Activated CD4-positive, alpha-beta T cell treated with anti-CD3 and anti-CD28 coated beads, Interleukin-2, amount 10 ng/mL, durations not matched to agents 7 days and 5 days (primary cell): ENCODE measurements around the gene KRTAP2-2. TPM values are rescaled to one million over a fixed set of nuclear protein-coding genes. Genes with fewer than 3 reads are reported as not detected.
"Not testable (repeated sequence)": the region's sequence is repeated elsewhere in the genome, so short reads cannot be mapped to it uniquely, and the experiment has no call there.

Source experiments
- CTCF ChIA-PET: fragments of 350-600 bp; sonication (Branson Sonifier 250); formaldehyde crosslinking; loops from one replicate; lab custom pipeline; 2021; ENCODE audit warnings: antibody characterized with exemption; lab: Charles Lee
- POLR2A ChIA-PET: fragments of 350-600 bp; sonication (Branson Sonifier 250); formaldehyde crosslinking; loops from one replicate; lab custom pipeline; 2021; ENCODE audit warnings: antibody characterized with exemption; lab: Charles Lee
- DNase-seq: peaks from one replicate; pipeline ENCODE4 v3.0.0-alpha.2; 2020
- H3K27ac Mint-ChIP-seq: one replicate; pipeline ENCODE4 v1.8.0; 2021; ENCODE audit warnings: mild to moderate bottlenecking, moderate library complexity, mixed read lengths
- H3K27me3 Mint-ChIP-seq: one replicate; pipeline ENCODE4 v1.8.0; 2021; ENCODE audit warnings: mixed read lengths
- H3K36me3 Mint-ChIP-seq: one replicate; pipeline ENCODE4 v1.8.0; 2021; ENCODE audit warnings: low read depth, mixed read lengths
- H3K4me1 Mint-ChIP-seq: one replicate; pipeline ENCODE4 v1.8.0; 2021; ENCODE audit warnings: mixed read lengths
- H3K4me3 Mint-ChIP-seq: one replicate; pipeline ENCODE4 v1.8.0; 2021; ENCODE audit warnings: mild to moderate bottlenecking, moderate library complexity, mixed read lengths
- H3K9me3 Mint-ChIP-seq: one replicate; pipeline ENCODE4 v1.8.0; 2021; ENCODE audit warnings: mixed read lengths
- total RNA-seq, 2 experiments: library from RNA; stranded (reverse); gene quantifications; one replicate each; pipeline ENCODE4 v1.2.3, GENCODE V29; 2021

The KRTAP2-2 gene
- total RNA-seq, 2 experiments from 2014 or later: not detected

DNA sequence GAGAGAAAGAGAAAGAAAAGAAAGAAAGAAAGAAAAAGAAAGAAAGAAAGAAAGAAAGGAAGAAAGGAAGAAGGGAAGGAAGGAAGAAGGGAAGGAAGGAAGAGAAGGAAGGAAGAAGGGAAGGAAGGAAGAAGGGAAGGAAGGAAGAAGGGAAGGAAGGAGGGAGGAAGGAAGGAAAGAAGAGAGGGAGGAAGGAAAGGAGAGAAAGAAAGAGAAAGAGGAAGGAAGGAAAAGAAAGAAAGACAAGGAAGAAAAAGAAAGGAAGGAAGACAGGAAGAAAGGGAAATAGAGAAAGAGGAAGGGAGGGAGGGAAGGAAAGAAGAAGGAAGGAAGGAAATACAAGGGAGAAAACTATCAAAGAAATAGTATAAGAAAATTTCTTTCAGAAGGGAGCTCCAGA lies 21.8 kb upstream of the KRTAP2-2 start:
- Mint-ChIP-seq H3K4me1 (no peaks in the 10 kb centered on the region), H3K27ac (no peak overlapping the region), H3K27me3 (peaks cover 20% of the 10 kb centered on the region), H3K36me3 (no peaks in the 10 kb centered on the region), H3K4me3 (no peak overlapping the region), H3K9me3 (no peaks in the 10 kb centered on the region)
- ChIA-PET POLR2A (no interaction called here), CTCF (no interaction called here)
- DNase-seq: no peak

DNA sequence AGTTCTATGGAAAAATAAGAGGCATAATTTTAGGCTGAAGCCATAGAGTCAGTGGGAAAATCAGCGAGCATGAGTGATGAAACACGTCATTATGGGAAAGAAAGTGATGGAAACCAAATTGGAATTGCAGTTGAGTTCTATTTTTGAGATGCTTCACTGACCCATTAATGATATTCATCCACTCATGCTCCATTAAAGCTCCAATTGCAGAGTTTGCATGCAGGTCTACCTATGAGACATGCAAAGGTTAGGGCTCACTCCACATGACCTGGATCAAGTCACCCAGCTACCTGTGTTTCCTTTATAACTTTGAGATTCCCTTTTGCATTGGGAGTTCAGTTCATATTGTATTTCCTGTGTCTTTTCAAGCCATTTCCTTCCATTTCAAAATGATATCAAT lies 18.6 kb upstream of the KRTAP2-2 start:
- Mint-ChIP-seq H3K4me3 (no peak overlapping the region), H3K4me1 (no peaks in the 10 kb centered on the region), H3K9me3 (no peaks in the 10 kb centered on the region), H3K27me3 (peaks cover 19% of the 10 kb centered on the region), H3K36me3 (no peaks in the 10 kb centered on the region), H3K27ac (no peak overlapping the region)
- ChIA-PET POLR2A (no interaction called here), CTCF (no interaction called here)
- no peak for DNase-seq

DNA sequence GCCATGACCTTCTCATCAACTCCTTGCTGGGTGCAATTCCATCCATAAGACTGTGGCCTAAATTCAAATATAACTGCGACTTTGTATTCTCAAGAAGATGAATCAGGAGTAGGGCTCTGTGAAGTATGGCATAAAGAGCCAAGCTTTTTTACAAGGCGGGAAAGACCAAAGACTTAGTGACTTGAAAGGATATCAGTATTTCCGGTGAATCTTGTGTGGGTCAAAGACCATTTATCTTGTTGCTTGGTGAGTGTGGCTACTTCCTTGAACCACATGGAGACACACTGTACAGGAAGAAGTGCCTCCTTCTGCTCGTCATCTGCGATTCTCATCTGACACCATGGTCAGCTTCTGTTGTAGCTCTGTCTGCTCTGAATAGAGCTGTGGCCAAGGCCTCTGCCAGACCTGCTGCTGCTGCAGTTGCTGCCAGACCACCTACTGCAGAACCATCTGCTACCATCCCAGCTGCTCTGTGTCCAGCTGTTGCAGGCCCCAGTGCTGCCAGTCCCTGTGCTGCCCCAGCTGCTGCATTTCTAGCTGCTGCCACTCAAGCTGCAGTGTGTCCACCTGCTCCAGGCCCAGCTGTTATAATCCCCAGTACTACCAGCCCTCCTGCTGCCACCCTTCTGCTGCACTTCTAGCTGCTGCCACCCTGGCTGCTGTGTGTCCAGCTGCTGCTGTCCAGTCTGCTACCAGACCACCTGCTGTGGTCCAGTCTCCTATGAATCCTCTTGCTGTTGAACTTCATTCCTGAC lies 16.8 kb upstream of the KRTAP2-2 start:
- Mint-ChIP-seq H3K9me3 (no peaks in the 10 kb centered on the region), H3K27ac (no peak overlapping the region), H3K4me1 (no peaks in the 10 kb centered on the region), H3K4me3 (no peak overlapping the region), H3K36me3 (no peaks in the 10 kb centered on the region), H3K27me3 (peaks cover 15% of the 10 kb centered on the region)
- ChIA-PET POLR2A (no interaction called here), CTCF (no interaction called here)
- DNase-seq: no peak

DNA sequence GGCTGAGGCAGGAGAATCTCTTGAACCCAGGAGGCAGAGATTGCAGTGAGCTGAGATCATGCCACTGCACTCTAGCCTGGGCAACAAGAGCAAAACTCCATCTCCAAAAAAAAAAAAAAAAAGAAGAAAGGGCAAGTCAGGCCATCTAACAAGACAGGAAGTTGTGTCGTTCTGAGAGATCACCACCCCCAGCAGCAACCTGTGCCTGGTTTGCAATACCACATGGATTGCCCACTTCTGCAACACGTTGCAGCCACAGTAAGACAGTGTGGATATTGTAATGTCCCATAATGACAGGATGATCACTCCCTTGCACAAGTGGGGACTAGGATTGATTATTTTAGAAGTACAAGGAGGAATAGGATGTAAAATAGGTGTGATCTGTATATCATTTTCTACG lies 14.0 kb upstream of the KRTAP2-2 start:
- H3K36me3 Mint-ChIP-seq: no peaks in the 10 kb centered on the region
- no peaks in the 10 kb centered on the region for H3K9me3 Mint-ChIP-seq
- DNase-seq: no peak
- no peaks in the 10 kb centered on the region for H3K27me3 Mint-ChIP-seq
- CTCF ChIA-PET: no interaction called here
- no peak overlapping the region for H3K27ac Mint-ChIP-seq
- H3K4me1 Mint-ChIP-seq: no peaks in the 10 kb centered on the region
- POLR2A ChIA-PET: no interaction called here
- H3K4me3 Mint-ChIP-seq: no peak overlapping the region

DNA sequence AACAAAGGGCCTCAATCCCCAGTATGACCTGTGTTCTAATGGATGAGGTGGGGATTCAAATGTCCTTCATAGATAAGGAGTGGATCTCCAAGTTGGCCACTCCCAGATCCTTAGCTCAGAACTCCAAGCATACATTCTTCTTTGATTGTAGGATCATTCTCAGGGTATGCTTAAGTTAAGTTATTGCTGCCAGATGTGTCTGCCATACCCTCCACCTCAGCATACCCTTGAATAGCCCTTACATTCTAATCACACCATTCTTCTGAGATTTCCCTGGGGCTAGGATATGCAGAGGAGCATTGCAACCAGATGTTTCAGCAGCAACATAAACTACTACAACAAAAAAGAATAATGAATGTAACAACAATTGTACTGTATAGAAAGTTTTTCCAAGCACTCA lies 12.3 kb upstream of the KRTAP2-2 start:
- CTCF ChIA-PET: no interaction called here
- H3K27ac Mint-ChIP-seq: no peak overlapping the region
- no peaks in the 10 kb centered on the region for H3K36me3 Mint-ChIP-seq

DNA sequence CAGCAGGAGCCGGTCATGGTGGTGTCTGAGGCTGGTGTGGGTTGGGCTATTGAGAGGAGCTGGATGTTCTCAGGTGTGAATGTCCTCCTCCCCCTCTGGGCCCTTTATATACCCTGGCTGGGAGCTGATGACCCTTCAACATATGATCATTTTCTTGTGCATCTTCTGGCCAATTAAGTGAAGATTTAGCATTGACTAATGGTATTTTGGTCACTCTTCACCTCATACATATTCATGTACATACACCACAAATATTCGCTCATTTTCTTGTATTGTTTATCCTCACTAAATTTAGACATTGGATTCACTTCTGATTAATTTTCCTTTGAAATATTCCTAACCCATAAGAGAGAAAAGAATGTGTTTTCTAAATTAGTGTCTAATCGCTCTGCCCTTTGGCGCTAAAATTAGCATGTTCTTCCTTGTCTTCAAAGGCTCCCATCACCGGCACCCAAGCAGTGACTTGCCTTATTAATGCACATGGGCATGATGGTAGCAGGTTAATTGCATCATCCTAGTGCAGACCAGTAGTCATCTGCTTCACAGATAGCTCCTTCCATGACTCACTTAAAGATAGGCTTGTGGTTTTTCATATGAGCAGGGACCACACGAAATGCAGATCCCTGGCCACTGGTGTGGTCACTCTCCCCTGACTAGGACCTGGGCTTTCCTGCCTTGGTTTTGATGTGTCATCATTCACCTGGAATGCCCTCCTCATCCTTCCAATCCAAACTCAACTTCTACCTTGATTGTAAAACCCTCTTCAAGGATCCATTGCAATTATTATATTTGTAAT lies 11.0 kb upstream of the KRTAP2-2 start, which contains the start of gene KRTAP2-4:
Gene KRTAP2-4, minus strand, starts transcription at position 51 of the 796 bp plus-strand sequence. Its CDS starts 34 bp downstream, at position 17.
- POLR2A ChIA-PET: no interaction called here
- no peak within 1 kb of the TSS for H3K27ac Mint-ChIP-seq
- no peaks in the 10 kb centered on the region for H3K4me1 Mint-ChIP-seq
- CTCF ChIA-PET: no interaction called here
- no peaks in the 10 kb centered on the region for H3K9me3 Mint-ChIP-seq
- no peaks in the 10 kb centered on the region for H3K36me3 Mint-ChIP-seq
- no peak within 1 kb of the TSS for H3K4me3 Mint-ChIP-seq
- no peak for DNase-seq
- H3K27me3 Mint-ChIP-seq: peaks cover 11% of the 10 kb centered on the region

More for the DNA sequence above, 12.3 kb upstream of the KRTAP2-2 start:
- no peak for DNase-seq
- H3K27me3 Mint-ChIP-seq: peaks cover 2% of the 10 kb centered on the region
- H3K9me3 Mint-ChIP-seq: no peaks in the 10 kb centered on the region
- POLR2A ChIA-PET: no interaction called here
- H3K4me3 Mint-ChIP-seq: no peak overlapping the region
- no peaks in the 10 kb centered on the region for H3K4me1 Mint-ChIP-seq

DNA sequence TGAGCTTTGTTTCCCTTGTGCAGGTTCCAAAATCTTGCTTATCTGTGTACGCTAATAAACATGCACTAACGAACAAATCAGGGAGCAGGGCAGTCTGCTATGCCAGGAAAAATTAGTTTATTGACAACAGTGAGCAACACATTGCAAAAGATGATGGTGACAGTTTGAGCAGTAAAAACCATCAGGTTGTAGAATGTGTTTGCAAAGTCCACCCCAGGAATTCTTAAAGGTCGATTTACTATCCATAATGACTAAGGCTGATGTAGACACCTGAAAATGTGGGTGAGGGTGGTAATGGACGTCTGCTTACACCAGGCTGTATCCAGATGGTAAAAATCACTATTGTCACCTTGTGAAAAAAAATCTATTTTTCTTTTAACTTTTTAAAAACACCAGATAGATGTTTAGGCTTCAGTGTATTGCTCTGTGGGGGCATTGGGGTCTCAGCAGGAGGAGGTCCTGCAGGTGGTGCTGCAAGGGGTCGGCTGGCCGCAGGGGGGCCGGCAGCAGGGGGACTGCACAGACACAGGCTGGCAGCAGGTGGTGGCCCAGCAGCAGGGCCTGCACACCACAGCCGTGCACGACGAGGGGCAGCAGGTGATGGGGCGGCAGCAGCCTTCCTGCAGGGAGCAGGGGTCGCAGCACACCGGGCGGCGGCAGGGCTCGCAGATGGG lies 10.1 kb upstream of the KRTAP2-2 start:
- peaks cover 20% of the 10 kb centered on the region for H3K27me3 Mint-ChIP-seq
- DNase-seq, H3K4me1 Mint-ChIP-seq, H3K4me3 Mint-ChIP-seq, H3K27ac Mint-ChIP-seq, CTCF ChIA-PET, H3K36me3 Mint-ChIP-seq, H3K9me3 Mint-ChIP-seq, POLR2A ChIA-PET: not testable (repeated sequence)

DNA sequence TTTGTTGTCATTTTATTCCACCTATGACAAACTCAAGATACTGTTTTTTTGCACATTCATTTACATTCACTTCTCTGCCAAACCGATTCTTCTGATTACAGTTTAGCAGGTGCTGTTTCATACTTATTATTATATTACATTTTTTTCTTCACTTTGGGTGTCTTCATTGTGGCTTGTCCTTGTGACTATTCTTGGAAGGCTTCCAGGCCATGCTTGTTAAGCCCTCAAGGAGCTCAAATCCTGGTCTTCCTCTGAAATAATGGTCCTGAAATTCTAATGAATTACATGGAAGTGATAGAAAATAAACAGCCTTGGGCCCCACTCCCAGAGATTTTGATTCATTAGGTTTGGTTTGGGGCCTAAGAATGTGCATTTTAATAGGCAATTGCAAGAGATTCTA lies 9.3 kb upstream of the KRTAP2-2 start:
- no peaks in the 10 kb centered on the region for H3K4me1 Mint-ChIP-seq
- ChIA-PET POLR2A (no interaction called here), CTCF (no interaction called here)
- H3K27ac Mint-ChIP-seq: no peak overlapping the region
- peaks cover 24% of the 10 kb centered on the region for H3K27me3 Mint-ChIP-seq
- no peak overlapping the region for H3K4me3 Mint-ChIP-seq
- no peaks in the 10 kb centered on the region for H3K9me3 Mint-ChIP-seq
- no peak for DNase-seq
- H3K36me3 Mint-ChIP-seq: no peaks in the 10 kb centered on the region

DNA sequence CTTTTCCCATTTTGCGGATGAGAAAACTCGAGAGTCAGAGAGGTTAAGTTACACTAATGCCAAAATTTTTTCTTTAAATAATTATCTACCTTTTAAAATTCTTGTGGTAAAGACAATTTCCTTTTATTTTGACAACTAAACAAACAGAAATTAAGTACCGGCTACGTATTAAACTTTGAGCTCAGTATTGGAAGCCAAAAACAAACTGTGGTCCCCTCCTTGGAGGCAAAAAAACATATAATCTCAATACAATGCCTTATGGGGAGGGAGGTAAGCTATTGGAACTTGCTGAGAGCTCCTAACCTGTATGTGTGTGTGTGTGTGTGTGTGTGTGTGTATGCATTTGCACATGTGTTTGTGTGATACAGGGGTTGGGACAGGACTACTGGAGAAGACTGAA lies 8.4 kb upstream of the KRTAP2-2 start:
- no peak for DNase-seq
- Mint-ChIP-seq H3K27ac (no peak overlapping the region), H3K4me3 (no peak overlapping the region), H3K9me3 (no peaks in the 10 kb centered on the region), H3K27me3 (peaks cover 27% of the 10 kb centered on the region), H3K4me1 (no peaks in the 10 kb centered on the region), H3K36me3 (no peaks in the 10 kb centered on the region)
- CTCF ChIA-PET: no interaction called here
- POLR2A ChIA-PET: no interaction called here

DNA sequence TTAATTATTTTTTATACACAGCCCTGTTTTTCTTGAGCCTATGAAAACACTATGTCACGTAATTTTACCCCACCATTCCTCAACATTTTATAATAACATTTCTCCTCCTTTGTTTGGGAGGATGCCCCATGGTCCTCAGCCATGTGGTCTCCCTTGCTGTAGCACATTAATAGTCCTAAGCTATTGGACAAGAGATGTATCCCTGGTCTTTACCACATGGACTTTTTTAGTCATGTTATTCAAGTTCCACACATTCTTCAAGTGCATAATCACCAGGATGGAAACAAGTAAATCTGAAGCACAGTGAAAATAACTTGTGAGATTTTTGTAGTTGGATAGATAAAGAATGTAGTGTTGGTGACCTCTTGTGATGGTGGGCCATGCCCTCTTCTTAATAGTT lies 6.9 kb upstream of the KRTAP2-2 start:
- Mint-ChIP-seq H3K4me1 (no peaks in the 10 kb centered on the region), H3K4me3 (no peak overlapping the region), H3K9me3 (peaks cover 7% of the 10 kb centered on the region), H3K27me3 (peaks cover 29% of the 10 kb centered on the region), H3K36me3 (no peaks in the 10 kb centered on the region), H3K27ac (no peak overlapping the region)
- no peak for DNase-seq
- ChIA-PET CTCF (no interaction called here), POLR2A (no interaction called here)

DNA sequence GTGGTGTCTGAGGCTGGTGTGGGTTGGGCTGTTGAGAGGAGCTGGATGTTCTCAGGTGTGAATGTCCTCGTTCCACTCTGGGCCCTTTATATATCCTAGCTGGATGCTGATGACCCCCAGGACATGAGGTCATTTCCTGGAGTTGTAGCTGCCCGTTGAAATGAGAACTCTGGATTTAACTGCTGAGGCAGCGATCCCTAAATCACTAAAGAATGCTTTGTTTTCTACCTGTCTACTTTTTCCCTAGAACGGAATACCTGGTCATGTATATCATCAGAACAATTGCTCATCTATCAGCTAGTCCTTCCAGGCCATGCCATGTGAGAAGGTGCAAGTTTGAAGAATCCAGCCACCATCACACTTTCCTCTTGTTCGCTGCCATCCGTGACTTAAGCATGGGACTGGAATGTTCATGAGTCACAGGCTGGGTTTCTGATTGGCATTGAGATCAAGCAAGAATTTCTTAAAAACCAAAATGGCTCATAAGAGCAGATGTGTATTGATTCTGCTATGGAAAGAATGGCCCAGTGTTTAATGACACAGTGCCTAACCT lies 5.1 kb upstream of the KRTAP2-2 start, which contains the start of gene KRTAP2-3:
Gene KRTAP2-3, minus strand, starts transcription at position 63 of the 553 bp plus-strand sequence. CDS start 64 bp downstream, outside the sequence.
- H3K9me3 Mint-ChIP-seq: peaks cover 7% of the 10 kb centered on the region
- no peak for DNase-seq
- no peak within 1 kb of the TSS for H3K27ac Mint-ChIP-seq
- no peak within 1 kb of the TSS for H3K4me3 Mint-ChIP-seq
- CTCF ChIA-PET: no interaction called here
- no peaks in the 10 kb centered on the region for H3K36me3 Mint-ChIP-seq
- POLR2A ChIA-PET: no interaction called here
- peaks cover 29% of the 10 kb centered on the region for H3K27me3 Mint-ChIP-seq
- no peaks in the 10 kb centered on the region for H3K4me1 Mint-ChIP-seq

DNA sequence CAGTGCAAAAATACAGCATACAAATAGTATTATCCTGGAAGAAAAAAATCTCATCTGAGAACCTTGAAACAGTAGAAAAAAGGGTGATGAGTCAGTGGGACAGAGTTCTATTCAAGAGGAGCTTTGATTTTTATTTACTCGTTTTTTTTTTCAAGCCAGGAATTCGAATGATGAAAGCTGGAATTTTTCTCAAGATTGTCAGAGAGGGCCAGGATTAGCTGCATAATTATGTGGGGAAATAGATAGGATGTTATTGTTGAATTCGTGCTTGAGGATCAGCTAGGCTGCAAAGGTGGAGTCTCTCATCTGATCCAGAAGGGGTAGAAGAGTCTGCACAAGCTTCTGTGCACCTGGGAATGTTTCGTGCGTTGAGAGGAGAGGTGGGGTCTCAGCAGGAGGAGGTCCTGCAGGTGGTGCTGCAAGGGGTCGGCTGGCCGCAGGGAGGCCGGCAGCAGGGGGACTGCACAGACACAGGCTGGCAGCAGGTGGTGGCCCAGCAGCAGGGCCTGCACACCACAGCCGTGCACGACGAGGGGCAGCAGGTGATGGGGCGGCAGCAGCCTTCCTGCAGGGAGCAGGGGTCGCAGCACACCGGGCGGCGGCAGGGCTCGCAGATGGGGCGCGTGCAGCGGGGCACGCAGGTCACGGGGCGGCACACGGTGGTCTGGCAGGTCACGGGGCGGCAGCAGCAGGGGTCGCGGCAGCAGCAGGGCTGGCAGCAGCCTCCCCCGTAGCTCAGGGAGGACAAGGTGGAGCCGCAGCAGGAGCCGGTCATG lies 4.4 kb upstream of the KRTAP2-2 start:
- H3K4me3 Mint-ChIP-seq, H3K9me3 Mint-ChIP-seq, POLR2A ChIA-PET, H3K27ac Mint-ChIP-seq, H3K36me3 Mint-ChIP-seq, DNase-seq, H3K4me1 Mint-ChIP-seq: not testable (repeated sequence)
- CTCF ChIA-PET: interaction anchor here (0.6 kb wide), 1 partner anchor 347 kb away, joined by 5 read pairs; no protein-coding TSS in a partner anchor
- H3K27me3 Mint-ChIP-seq: peaks cover 29% of the 10 kb centered on the region
